Gastroesophageal sphincter (tissue), 3 donors: ENCODE results near the gene SLC25A45.

Experiments
- POLR2A ChIP-seq, 2 donors: fragments of 450-650 bp; IDR thresholded peaks; one replicate each; pipeline ENCODE4 v1.6.1; 2017; ENCODE audit warnings: antibody characterized with exemption in 2 of 2, mild to moderate bottlenecking in 2 of 2, moderate library complexity in 1 of 2
- POLR2AphosphoS5 ChIP-seq: sonication (generic); formaldehyde crosslinking; IDR thresholded peaks from one replicate; pipeline ENCODE4 v1.6.1; 2017; ENCODE audit warnings: antibody characterized with exemption
- TF ChIP-seq, protein P1 (sequence below), 4 experiments: fragments of 200-600 bp in 2 of 4; fragments of 450-650 bp in 2 of 4; sonication (generic) in 1 of 4; IDR thresholded peaks; one replicate each; pipeline ENCODE4 v1.5.1; 2017 to 2019; ENCODE audit warnings: antibody characterized with exemption in 4 of 4, mild to moderate bottlenecking in 2 of 4, moderate library complexity in 2 of 4

- TF ChIP-seq POLR2A (IDR thresholded peaks at IDR 0.05): no peak
- no peak for TF ChIP-seq POLR2AphosphoS5
- TF ChIP-seq, protein P1, sequence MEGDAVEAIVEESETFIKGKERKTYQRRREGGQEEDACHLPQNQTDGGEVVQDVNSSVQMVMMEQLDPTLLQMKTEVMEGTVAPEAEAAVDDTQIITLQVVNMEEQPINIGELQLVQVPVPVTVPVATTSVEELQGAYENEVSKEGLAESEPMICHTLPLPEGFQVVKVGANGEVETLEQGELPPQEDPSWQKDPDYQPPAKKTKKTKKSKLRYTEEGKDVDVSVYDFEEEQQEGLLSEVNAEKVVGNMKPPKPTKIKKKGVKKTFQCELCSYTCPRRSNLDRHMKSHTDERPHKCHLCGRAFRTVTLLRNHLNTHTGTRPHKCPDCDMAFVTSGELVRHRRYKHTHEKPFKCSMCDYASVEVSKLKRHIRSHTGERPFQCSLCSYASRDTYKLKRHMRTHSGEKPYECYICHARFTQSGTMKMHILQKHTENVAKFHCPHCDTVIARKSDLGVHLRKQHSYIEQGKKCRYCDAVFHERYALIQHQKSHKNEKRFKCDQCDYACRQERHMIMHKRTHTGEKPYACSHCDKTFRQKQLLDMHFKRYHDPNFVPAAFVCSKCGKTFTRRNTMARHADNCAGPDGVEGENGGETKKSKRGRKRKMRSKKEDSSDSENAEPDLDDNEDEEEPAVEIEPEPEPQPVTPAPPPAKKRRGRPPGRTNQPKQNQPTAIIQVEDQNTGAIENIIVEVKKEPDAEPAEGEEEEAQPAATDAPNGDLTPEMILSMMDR (IDR thresholded peaks at IDR 0.05): no peak
These were observed 17.4 kb upstream of the SLC25A45 start for GRCh38 chr11:65399845-65400244.
